SK-N-MC (cell line): Measurements from ENCODE around the gene GAK.

Experiments used
- EZH2 ChIP-seq: fragments of 200-600 bp; sonication (generic); IDR thresholded peaks from one replicate; pipeline ENCODE4 v1.6.1; 2017; ENCODE audit warnings: antibody characterized with exemption
- FOXP2 ChIP-seq: optimal IDR thresholded peaks from 2 replicates; pipeline ENCODE3; 2011; ENCODE audit warnings: mild to moderate bottlenecking, moderate library complexity; ENCODE audit not compliant: insufficient read depth; ENCODE audit errors: extremely low read length, control extremely low read depth
- POLR2AphosphoS5 ChIP-seq: IDR thresholded peaks from 2 replicates; pipeline ENCODE4 v1.6.1; 2012; ENCODE audit warnings: mild to moderate bottlenecking, low read depth, low read length, borderline replicate concordance

- TF ChIP-seq EZH2 (no peak), POLR2AphosphoS5 (no peak), FOXP2 (no peak)
Observed at GRCh38 chr4:930827-931193, 1.3 kb downstream of the GAK start.
